Activated T-cell treated with anti-CD3 and anti-CD28 coated beads, Interleukin-2, amount 50 U/mL, for 1 hour (primary cell): ENCODE measurements around the gene TEAD3.

Experiments
- DNase-seq: peaks from one replicate; pipeline ENCODE4 v3.0.0-alpha.2; 2020

TEAD3 gene

DNA sequence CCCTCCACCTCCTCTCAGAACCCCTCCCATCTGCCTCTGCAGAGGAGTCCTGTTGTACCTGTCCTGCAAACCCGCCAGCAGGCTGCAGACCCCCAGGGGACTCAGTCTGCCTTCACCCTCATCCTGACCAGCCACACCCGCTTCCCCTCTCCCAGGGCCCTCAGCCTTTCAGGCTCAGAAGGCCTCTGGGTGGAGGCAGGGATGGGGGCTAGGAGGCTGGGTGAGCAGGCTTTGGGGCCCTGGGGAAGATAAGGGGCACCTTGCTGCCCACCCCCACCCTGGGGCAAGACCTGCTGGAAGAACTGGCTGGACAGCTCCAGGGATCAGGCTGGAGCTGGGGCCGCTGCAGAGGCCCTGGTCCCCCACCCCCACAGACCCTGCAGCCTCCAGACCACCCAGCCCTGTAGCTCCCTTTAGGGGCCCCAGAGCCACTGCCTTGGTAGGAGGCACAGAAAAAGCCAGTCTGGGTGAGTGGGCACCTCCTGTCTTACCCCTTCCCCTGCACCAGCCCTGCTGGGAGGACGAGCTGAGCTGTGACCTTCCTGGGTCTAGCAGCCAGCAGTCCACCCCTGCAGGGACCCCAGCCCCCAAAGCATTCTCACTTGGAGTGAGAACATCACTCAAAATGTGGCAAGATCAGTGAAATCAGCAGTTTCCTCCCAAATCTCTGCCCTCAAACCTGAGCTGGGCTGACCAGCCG lies 5.2 kb downstream of the TEAD3 start:
- DNase-seq: no peak

DNA sequence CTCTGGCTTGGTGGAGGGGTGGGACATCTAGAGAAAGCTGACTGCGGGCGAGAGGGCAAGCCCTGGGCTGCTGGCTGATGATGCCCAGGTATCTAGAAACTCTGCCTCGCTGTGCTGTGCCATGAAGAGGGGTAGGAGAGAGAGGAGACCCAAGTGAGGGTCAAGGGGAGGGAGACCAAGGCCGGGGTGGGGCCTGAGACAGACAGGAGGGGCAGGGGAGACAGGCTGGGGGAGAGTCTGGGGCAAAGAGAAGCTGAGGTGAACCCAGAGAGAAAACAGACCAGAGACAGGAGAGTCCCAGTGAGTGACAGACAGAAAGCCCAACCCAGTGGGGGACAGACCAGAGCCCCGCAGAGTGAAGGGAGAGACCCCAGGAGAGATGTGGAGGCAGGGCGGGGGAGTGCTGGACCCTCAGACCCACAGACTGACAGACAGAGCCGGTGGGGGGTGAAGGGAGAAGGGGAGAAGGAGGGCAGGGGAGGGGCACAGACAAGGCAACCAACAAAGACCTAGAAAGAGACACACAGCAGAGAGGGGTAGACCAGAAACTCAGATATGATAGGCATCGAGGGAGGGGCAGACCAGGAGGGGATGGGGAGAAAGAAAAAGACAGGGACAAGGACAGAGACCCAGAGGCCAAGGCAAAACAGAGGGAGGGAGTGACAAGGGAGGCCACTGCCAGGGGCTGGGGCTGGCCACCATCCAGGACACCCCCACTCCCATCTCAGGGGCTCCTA lies 5.9 kb downstream of the TEAD3 start:
- DNase-seq: no peak

- no peak for DNase-seq
Observed at GRCh38 chr6:35489995-35490791, 6.7 kb downstream of the TEAD3 start.

- no peak for DNase-seq
Observed at GRCh38 chr6:35489066-35489465, 7.8 kb downstream of the TEAD3 start.

- no peak for DNase-seq
Observed at GRCh38 chr6:35488517-35488862, 8.4 kb downstream of the TEAD3 start.

- DNase-seq: no peak
Observed at GRCh38 chr6:35487658-35488516, 9.0 kb downstream of the TEAD3 start.

GRCh38 chr6:35486005-35486925 lies 10.6 kb downstream of the TEAD3 start:
- DNase-seq: no peak

DNA sequence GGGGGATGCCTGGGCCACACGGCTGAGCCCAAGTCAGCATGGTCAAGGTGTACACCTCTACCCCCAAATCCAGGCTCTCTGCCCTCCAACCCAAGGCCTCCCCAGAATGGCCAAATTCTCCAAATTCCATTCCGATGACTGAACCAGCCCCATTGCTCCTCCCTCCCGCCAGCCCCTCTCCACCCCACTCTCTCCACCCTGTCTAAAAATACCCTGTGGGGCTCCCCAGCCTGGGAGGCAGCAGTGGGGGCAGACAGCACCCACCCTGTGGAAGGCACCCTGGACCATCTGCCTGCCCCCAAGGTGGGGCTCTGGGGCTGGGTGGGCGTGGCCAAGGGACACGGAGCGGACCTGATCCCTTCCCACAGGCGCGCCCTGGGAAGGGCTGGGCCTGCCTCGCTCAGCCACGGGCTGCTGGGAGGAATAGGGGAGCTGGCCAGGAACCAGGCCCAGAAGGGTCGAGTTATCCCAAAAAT lies 11.4 kb downstream of the TEAD3 start:
- DNase-seq: no peak

DNA sequence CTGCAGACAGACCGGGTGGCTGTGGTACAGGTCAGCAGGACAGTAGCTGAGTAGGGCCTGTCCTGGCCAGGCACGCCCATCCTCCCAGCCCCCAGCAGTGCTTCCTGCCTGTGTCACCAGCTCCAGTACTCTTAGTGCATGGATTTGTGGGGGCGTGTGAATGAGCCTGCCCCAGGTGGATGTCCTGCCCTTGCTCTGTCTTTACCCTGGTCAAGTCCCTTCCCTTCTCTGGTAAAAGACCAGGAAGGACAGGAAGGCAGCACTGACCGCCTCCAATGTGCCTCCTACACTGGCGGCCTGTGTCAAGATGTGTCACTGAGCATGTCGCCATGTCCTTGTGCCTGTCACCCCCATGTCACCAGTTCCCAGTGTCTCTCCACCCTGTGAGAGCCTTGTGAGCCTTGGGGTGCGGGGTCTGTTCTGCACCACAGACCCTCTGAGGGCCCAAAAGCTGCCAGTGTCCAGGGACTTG lies 11.9 kb downstream of the TEAD3 start:
- no peak for DNase-seq

GRCh38 chr6:35483893-35484645 lies 12.8 kb downstream of the TEAD3 start:
- no peak for DNase-seq

DNA sequence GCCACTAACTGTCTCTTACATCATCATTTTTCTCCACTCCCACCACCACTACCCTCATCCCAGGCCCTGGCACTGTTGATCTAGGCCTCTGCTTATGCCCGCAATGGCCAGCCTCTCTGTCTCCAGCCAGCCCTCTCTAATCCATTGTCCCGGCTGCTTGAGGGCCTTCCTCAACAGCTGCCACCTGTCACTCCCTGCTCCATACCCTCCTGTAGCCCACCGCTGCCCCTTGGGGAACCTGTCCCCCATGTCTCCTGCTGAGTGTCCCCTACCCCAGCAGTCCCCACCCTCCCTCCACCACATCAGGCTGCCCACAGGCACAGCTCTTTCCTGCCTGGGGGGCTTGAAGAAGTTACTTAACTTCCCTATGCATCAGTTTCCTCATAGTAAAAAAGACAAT lies 13.4 kb downstream of the TEAD3 start:
- no peak for DNase-seq

GRCh38 chr6:35483062-35483461 lies 13.8 kb downstream of the TEAD3 start:
- DNase-seq: no peak

- DNase-seq: no peak
Observed at GRCh38 chr6:35481226-35481625, 15.7 kb downstream of the TEAD3 start.

DNA sequence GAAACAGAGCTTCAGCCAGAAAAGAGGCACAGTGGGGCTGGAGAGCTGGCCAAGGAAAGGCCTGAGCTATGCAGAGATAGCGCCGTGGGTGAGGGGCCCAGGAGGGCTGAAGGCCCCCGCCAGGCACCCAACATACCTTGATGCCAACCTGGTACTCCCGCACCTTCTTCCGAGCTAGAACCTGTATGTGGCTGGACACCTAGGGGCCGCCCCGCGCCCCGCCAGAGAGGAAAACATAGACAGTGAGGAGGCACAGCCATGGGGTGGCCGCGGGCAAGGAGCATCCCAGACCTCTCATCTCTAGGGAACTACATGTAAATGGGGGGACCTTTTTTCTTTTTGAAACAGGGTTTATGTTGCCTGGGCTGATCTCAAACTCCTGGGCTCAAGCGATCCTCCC lies 16.7 kb downstream of the TEAD3 start:
- no peak for DNase-seq

DNA sequence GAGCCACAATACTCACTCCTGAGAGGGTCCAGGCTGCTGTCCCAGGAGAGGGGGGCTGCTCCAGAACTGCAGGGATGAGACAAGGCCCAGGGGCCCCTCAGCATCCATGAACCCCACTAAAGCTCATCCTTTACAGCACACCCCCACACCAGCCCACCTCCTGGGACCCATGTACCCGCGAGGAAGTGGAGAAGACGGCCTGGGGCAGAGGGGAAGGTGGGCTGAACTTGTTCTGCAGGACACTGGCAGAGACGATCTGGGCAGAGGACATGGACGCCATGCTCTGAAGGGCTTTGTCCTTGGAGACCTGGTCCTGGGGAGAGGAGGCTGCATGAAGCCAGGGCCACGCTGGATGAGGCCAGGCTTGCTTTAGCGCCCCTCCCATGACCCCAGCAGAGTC lies 18.6 kb downstream of the TEAD3 start:
- DNase-seq: no peak

DNA sequence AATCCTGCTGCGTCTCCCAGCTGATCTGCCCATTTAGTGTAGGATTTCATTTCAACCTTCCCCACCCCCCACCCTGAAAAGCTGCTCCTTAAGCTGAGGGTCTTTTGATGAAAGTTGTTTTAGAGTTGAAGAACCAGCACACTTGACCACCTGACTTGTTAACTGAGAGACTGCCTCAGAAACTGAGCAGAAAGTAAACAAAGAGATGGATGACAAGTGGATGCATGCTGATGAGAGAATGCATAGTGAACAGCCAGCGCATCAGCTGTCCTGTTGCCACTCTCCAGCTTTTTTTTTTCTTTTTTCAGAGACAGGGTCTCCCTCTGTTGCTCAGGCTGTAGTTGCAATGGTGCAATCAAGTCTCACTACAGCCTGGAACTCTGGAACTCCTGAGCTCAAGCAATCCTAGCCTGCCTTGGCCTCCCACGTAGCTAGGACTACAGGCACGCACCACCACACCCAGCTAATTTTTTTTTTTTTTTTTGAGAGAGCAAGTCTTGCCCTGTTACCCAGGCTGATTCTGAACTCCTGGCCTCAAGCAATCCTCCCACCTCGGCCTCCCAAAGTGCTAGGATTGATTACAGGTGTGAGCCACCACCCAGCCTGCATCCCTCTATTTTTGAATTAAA lies 19.2 kb downstream of the TEAD3 start:
- no peak for DNase-seq

GRCh38 chr6:35477028-35477427 lies 19.9 kb downstream of the TEAD3 start:
- no peak for DNase-seq

- DNase-seq: no peak
Observed at GRCh38 chr6:35476004-35476403, 20.9 kb downstream of the TEAD3 start.

- DNase-seq: no peak
Observed at GRCh38 chr6:35475573-35475972, 21.3 kb downstream of the TEAD3 start.

DNA sequence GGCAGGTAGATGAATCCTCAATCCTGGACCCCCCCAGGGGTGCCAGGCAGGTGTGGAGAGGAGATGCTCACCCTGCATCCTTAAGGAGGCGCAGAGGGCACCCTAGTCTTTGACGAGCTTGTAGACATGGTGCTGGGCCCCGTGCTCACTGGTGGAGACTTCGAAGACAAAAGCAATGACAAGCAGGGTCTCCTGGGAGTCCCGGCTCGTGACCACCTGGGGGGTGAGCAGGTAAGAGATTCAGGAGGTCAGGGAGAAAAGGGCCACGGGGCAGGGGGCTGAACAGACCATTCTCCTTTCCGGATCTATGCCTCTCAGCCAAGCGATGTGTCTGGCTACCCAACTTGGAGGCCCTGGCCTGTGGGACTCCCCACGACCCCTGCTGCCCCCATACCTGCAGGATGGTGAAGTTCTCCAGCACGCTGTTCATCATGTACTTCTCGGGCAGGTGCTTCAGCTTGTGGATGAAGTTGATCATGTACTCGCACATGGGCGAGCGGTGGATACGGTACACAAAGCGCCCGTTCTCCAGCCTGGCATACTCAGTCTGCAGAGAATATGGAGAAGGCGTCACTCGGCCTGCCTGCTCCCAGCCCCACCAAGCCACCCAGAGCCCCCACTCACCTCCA lies 21.8 kb downstream of the TEAD3 start:
- no peak for DNase-seq
